ENCODE measurements around the gene CDHR5.

Gene CDHR5

DNA sequence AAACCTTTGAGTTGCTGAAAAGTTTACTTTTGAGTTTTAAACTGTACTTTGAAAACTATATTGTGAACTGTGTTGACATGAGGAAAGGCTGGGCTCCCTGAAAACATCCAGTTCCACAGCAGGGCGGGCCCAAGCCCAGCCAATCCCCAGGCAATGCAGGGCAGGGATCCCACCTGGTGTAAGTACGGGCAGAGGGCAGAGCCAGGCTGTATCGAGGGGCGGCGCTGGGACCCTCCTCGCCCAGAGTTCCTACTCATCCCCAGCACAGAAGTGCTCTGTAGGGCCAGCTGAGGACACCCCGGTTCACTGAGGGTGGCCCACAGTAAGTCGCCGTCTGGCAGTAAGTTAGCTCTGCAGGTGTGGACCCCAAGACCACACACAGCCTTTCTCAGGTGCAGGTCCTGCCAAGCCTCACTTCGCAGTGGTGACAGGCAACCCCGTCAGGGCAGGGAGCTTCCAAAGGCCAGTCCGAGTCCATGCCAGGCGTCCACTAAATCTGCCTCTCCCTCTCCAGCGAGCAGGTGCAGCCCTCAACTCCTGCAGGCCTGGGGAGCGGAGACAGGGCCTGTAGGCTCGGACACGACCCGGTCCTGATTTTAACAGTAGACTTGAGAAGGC, 57.6 kb downstream of the CDHR5 start:
- DNase-seq (ENCODE audit: low read depth in 2 of 2) = no peak
